Endometrial microvascular endothelial cells (primary cell): ENCODE data around the gene TCFL5. TPM values are rescaled to one million over a fixed set of nuclear protein-coding genes. Genes with fewer than 3 reads are reported as not detected.

Experiments used
- in situ Hi-C: cut with HindIII; loops from 2 replicates; pipeline ENCODE4 v1.10.0; 2017; ENCODE audit warnings: low sequenced_read_pairs, low pct_unique_long_range_greater_than_20kb; ENCODE audit errors: inconsistent ontology term
- total RNA-seq: library from RNA; depleted of rRNA; stranded (reverse); fragments of >200 nt; gene quantifications from one replicate; pipeline ENCODE4 v1.2.3, GENCODE V29; 2015; ENCODE audit errors: inconsistent ontology term

The TCFL5 gene
- total RNA-seq, 1 donor from 2014 or later: 7.7 TPM

GRCh38 chr20:62828051-62828450 lies 33.6 kb downstream of the TCFL5 start:
- in situ Hi-C loops: no loop called here

GRCh38 chr20:62827311-62828038 lies 34.1 kb downstream of the TCFL5 start:
- in situ Hi-C loops: no loop called here

GRCh38 chr20:62826646-62827310 lies 34.8 kb downstream of the TCFL5 start:
- in situ Hi-C loops: no loop called here

- in situ Hi-C loops: no loop called here
Observed at GRCh38 chr20:62825986-62826645, 35.5 kb downstream of the TCFL5 start.

GRCh38 chr20:62825333-62825985 lies 36.2 kb downstream of the TCFL5 start:
- in situ Hi-C loops: no loop called here

- in situ Hi-C loops: no loop called here
Observed at GRCh38 chr20:62824476-62825332, 36.9 kb downstream of the TCFL5 start.

- in situ Hi-C loops: no loop called here
Observed at GRCh38 chr20:62823688-62824475, 37.7 kb downstream of the TCFL5 start.

GRCh38 chr20:62822788-62823651 lies 38.6 kb downstream of the TCFL5 start:
- in situ Hi-C loops: no loop called here

- in situ Hi-C loops: no loop called here
Observed at GRCh38 chr20:62822239-62822787, 39.3 kb downstream of the TCFL5 start.

GRCh38 chr20:62821726-62822210 lies 39.9 kb downstream of the TCFL5 start:
- in situ Hi-C loops: no loop called here

GRCh38 chr20:62820962-62821725 lies 40.5 kb downstream of the TCFL5 start:
- in situ Hi-C loops: no loop called here

- in situ Hi-C loops: no loop called here
Observed at GRCh38 chr20:62820208-62820961, 41.2 kb downstream of the TCFL5 start.

GRCh38 chr20:62819494-62820174 lies 42.0 kb downstream of the TCFL5 start:
- in situ Hi-C loops: no loop called here

- in situ Hi-C loops: no loop called here
Observed at GRCh38 chr20:62818592-62819493, 42.8 kb downstream of the TCFL5 start.
